Activated T-helper 2 cell treated with anti-CD3 and anti-CD28 coated beads, Interferon-gamma antibody, Interleukin-2, Interleukin-4, amounts not matched to agents 10 μg/mL and 5 μg/mL and 100 μg/mL, durations not matched to agents 14 hours and 24 hours and 36 hours (primary cell): Measurements from ENCODE around the gene RASSF4. TPM values are rescaled to one million over a fixed set of nuclear protein-coding genes. Genes with fewer than 3 reads are reported as not detected.

Experiments
- DNase-seq: peaks from one replicate; pipeline ENCODE4 v3.0.0; 2021; ENCODE audit warnings: low spot score
- H3K27ac Mint-ChIP-seq: one replicate; pipeline ENCODE4 v1.8.0; 2021; ENCODE audit warnings: mixed read lengths
- H3K27me3 Mint-ChIP-seq: one replicate; pipeline ENCODE4 v1.8.0; 2021; ENCODE audit warnings: low read depth, mixed read lengths
- H3K36me3 Mint-ChIP-seq: one replicate; pipeline ENCODE4 v1.8.0; 2021; ENCODE audit warnings: low read depth, mixed read lengths
- H3K4me1 Mint-ChIP-seq: one replicate; pipeline ENCODE4 v1.8.0; 2021; ENCODE audit warnings: low read depth, mixed read lengths
- H3K4me3 Mint-ChIP-seq: one replicate; pipeline ENCODE4 v1.8.0; 2021; ENCODE audit warnings: low read depth, mild to moderate bottlenecking, moderate library complexity, mixed read lengths
- H3K9me3 Mint-ChIP-seq: one replicate; pipeline ENCODE4 v1.8.0; 2021; ENCODE audit warnings: mixed read lengths
- intact Hi-C: fragments of 100-400 bp; cut with micrococcal nuclease; formaldehyde crosslinking; loops from one replicate; pipeline ENCODE4 v1.15.1; 2023
- total RNA-seq: library from RNA; stranded (reverse); gene quantifications from 2 replicates; pipeline ENCODE4 v1.2.3, GENCODE V29; 2022

RASSF4 gene
- total RNA-seq, 1 donor from 2014 or later = 0.66 TPM

DNA sequence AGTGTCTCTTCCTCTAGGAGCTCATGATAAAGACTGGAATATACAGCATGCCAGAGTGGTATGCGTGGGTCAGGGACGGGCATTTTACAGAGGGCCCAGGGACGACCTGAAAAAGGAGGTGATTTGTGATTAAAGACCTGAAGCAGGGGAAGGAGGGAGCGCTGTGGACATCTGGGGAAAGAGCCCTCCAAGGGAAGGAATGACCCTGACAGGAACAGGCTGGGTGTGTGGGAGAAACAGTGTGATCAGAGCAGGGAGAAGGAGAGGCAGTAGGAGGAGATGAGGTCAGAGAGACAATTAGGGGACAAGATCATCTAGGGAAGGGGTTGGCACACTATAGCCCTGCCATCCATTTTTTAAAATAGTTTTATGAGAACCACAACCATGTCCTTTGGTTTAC is 3.4 kb upstream of the RASSF4 start:
- peak; percentile 4 for DNase-seq
- H3K4me3 Mint-ChIP-seq = no peak overlapping the region
- no peaks in the 10 kb centered on the region for H3K9me3 Mint-ChIP-seq

GRCh38 chr10:44956717-44957706 is 2.6 kb upstream of the RASSF4 start:
- peaks cover 10% of the 10 kb centered on the region for H3K36me3 Mint-ChIP-seq
- peaks cover 10% of the 10 kb centered on the region for H3K4me1 Mint-ChIP-seq
- no peaks in the 10 kb centered on the region for H3K9me3 Mint-ChIP-seq
- H3K27ac Mint-ChIP-seq = no peak overlapping the region
- DNase-seq = peak; percentile 0
- intact Hi-C loops = no loop called here
- no peaks in the 10 kb centered on the region for H3K27me3 Mint-ChIP-seq
- no peak overlapping the region for H3K4me3 Mint-ChIP-seq

More for the DNA sequence above, 3.4 kb upstream of the RASSF4 start:
- intact Hi-C loops = no loop called here
- Mint-ChIP-seq H3K36me3 (peaks cover 10% of the 10 kb centered on the region), H3K27ac (no peak overlapping the region), H3K4me1 (peaks cover 10% of the 10 kb centered on the region), H3K27me3 (no peaks in the 10 kb centered on the region)

- Mint-ChIP-seq H3K27me3 (no peaks in the 10 kb centered on the region), H3K4me3 (peak overlapping the region; percentile 85), H3K4me1 (peaks cover 10% of the 10 kb centered on the region), H3K9me3 (no peaks in the 10 kb centered on the region), H3K36me3 (peaks cover 10% of the 10 kb centered on the region), H3K27ac (peak overlapping the region; percentile 63)
- intact Hi-C loops = loop anchor here (2.0 kb wide), 1 partner anchor 16 kb away; no protein-coding TSS in a partner anchor
- DNase-seq = peak; percentile 3
Measured at GRCh38 chr10:44958196-44958897, 1.3 kb upstream of the RASSF4 start.

DNA sequence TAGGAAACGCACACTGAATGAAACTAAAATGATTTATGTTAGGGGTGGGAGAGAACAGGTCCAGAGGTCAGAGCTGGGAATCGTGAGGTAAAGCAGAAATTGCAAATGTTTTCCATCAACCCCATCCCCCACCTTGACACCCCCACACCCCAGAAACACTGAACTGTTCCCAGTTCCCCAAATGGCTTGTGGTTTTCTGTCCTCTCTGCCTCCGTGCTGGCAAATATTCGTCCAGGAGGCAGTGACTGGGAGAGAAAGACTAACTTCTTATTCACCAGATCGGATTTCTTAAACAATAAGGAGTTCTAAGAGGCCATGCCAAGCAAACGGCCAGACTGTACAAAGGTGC is 730 bp upstream of the RASSF4 start:
- peak overlapping the region; percentile 85 for H3K4me3 Mint-ChIP-seq
- H3K27me3 Mint-ChIP-seq = no peaks in the 10 kb centered on the region
- H3K4me1 Mint-ChIP-seq = peaks cover 10% of the 10 kb centered on the region
- DNase-seq = no peak
- no peaks in the 10 kb centered on the region for H3K9me3 Mint-ChIP-seq
- peaks cover 10% of the 10 kb centered on the region for H3K36me3 Mint-ChIP-seq
- H3K27ac Mint-ChIP-seq = peak overlapping the region; percentile 63
- intact Hi-C loops = loop anchor here (2.0 kb wide), 1 partner anchor 16 kb away; no protein-coding TSS in a partner anchor

- intact Hi-C loops = no loop called here
- peak overlapping the region; percentile 61 for H3K4me3 Mint-ChIP-seq
- H3K4me1 Mint-ChIP-seq = peaks cover 13% of the 10 kb centered on the region
- no peaks in the 10 kb centered on the region for H3K27me3 Mint-ChIP-seq
- H3K9me3 Mint-ChIP-seq = no peaks in the 10 kb centered on the region
- peak; percentile 4 for DNase-seq
- H3K27ac Mint-ChIP-seq = no peak overlapping the region
- peaks cover 7% of the 10 kb centered on the region for H3K36me3 Mint-ChIP-seq
Measured at GRCh38 chr10:44960088-44960460, 472 bp downstream of the RASSF4 start.

GRCh38 chr10:44960482-44961229 is 1.1 kb downstream of the RASSF4 start:
- Mint-ChIP-seq H3K36me3 (peaks cover 7% of the 10 kb centered on the region), H3K27ac (no peak overlapping the region), H3K27me3 (no peaks in the 10 kb centered on the region), H3K4me1 (peaks cover 15% of the 10 kb centered on the region), H3K9me3 (no peaks in the 10 kb centered on the region), H3K4me3 (peak overlapping the region; percentile 41)
- no peak for DNase-seq
- intact Hi-C loops = no loop called here

- no peak for DNase-seq
- Mint-ChIP-seq H3K36me3 (peaks cover 2% of the 10 kb centered on the region), H3K27me3 (no peaks in the 10 kb centered on the region), H3K9me3 (no peaks in the 10 kb centered on the region), H3K4me1 (peaks cover 20% of the 10 kb centered on the region), H3K4me3 (peak overlapping the region; percentile 2), H3K27ac (no peak overlapping the region)
- intact Hi-C loops = no loop called here
Measured at GRCh38 chr10:44961230-44961571, 1.6 kb downstream of the RASSF4 start.

- no peak overlapping the region for H3K4me3 Mint-ChIP-seq
Measured at GRCh38 chr10:44961931-44962750, 2.5 kb downstream of the RASSF4 start.

DNA sequence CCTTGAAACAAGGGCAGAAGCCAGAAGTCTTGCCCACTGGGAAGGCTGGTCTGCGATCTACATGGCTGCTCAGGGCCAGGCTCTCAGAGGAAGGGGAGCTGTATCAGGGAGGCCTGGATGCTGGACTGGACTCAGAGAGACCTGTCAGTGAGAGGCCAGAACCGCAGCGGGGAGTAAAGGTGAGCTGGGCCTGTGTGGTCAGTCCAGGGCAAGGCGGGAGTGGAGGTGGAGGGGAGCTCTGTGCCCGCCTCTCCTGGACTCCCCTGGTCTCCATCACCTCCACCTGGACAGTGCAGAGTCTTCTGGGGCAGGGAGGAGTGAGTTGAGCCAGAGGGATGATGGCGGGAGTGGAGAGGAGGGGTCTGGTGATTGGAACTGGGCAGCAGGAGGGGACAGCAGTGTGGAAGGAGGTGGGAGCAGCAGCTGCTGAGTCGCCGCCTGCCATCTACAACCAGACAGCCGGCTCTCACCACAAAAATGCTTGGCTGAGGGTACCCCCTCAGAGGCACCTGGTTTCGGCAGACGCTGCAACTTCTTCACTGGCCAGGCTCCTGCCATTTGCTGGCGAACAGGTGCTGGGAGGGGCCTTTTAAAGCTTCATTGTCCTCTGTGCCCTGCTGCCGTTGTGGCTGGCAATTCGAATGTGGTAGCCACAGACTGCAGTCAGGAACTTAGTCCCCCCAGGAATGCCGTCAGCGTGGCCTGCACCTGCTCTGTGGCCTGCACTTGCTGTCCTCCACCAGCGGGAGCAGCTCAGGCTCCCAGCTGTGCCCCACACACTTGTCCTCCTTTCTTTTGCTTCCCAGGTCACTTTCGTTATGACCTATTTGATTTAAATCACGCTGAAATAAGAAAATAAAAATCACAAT is 3.5 kb downstream of the RASSF4 start:
- H3K4me3 Mint-ChIP-seq = no peak overlapping the region
- H3K36me3 Mint-ChIP-seq = no peaks in the 10 kb centered on the region
- peaks cover 30% of the 10 kb centered on the region for H3K4me1 Mint-ChIP-seq
- no peaks in the 10 kb centered on the region for H3K27me3 Mint-ChIP-seq
- H3K27ac Mint-ChIP-seq = no peak overlapping the region
- DNase-seq = peak; percentile 5
- H3K9me3 Mint-ChIP-seq = no peaks in the 10 kb centered on the region
- intact Hi-C loops = no loop called here

More at GRCh38 chr10:44961931-44962750, 2.5 kb downstream of the RASSF4 start:
- no peaks in the 10 kb centered on the region for H3K9me3 Mint-ChIP-seq
- peaks cover 23% of the 10 kb centered on the region for H3K4me1 Mint-ChIP-seq
- intact Hi-C loops = no loop called here
- DNase-seq = peak; percentile 6
- no peaks in the 10 kb centered on the region for H3K27me3 Mint-ChIP-seq
- H3K27ac Mint-ChIP-seq = no peak overlapping the region
- no peaks in the 10 kb centered on the region for H3K36me3 Mint-ChIP-seq

DNA sequence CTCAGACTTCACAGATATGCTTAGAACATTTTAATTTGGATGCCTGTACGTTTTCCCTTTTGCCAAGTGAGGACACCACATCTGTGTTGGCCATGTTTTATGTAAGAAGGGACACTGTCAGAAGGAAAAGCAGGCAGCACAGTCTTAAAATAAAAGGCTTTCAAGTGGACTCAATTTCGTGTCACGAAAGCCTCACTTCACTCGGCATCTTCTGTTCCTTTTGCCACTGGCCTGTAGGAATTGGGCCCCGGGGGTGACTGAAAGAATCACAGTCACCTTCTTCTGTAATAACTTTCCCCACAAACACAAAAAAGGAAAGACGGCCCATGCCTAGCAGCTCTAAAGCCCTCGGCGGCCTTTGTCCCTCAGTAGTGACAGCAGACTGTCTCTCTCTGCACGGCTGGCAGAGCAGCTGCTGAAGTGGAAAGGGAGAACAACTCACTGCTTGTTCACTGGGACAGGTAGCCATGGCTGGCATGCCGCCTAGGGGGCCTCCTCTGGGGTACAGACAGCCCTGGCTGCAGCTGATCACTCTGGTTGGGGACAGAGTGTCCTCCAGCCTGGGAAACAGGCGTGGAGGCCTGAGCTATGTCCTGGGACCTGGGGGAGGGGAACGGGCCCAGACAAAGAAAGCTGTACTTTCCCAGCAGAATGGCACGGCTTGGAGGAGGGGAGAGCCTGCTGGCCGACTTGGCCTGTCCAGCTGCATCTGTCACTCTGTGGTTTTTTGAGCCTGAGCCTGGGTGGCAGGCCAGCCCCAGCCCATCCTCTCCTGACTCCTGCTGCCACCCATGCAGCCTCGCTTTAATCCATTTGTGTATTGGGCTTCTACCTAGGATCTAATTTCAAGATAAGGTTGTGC is 4.4 kb downstream of the RASSF4 start:
- H3K27me3 Mint-ChIP-seq = no peaks in the 10 kb centered on the region
- no peaks in the 10 kb centered on the region for H3K36me3 Mint-ChIP-seq
- no peak overlapping the region for H3K27ac Mint-ChIP-seq
- DNase-seq = no peak
- H3K9me3 Mint-ChIP-seq = no peaks in the 10 kb centered on the region
- no peak overlapping the region for H3K4me3 Mint-ChIP-seq
- H3K4me1 Mint-ChIP-seq = peaks cover 31% of the 10 kb centered on the region
- intact Hi-C loops = no loop called here

- Mint-ChIP-seq H3K27ac (no peak overlapping the region), H3K4me3 (no peak overlapping the region), H3K27me3 (no peaks in the 10 kb centered on the region), H3K4me1 (peaks cover 32% of the 10 kb centered on the region), H3K9me3 (no peaks in the 10 kb centered on the region), H3K36me3 (no peaks in the 10 kb centered on the region)
- no peak for DNase-seq
- intact Hi-C loops = no loop called here
Measured at GRCh38 chr10:44965104-44965503, 5.5 kb downstream of the RASSF4 start.
